Ovary (tissue), 9 donors: ENCODE results near the gene ATP6V1G2. TPM values are rescaled to one million over a fixed set of nuclear protein-coding genes. Genes with fewer than 3 reads are reported as not detected.
A peak's percentile ranks its signal among the peaks of the same experiment; 100 is the strongest.

ENCODE experiments used
- DNase-seq, 5 donors: peaks; one replicate each; pipeline ENCODE4 v3.0.0-alpha.2; 2019 to 2020
- H3K27ac ChIP-seq, 2 donors: fragments of 200-600 bp; one replicate each; pipeline versions ENCODE4 v1.5.1 to v1.8.0; 2019 to 2022
- H3K27me3 ChIP-seq: fragments of 200-600 bp; one replicate; pipeline ENCODE4 v1.8.0; 2022
- H3K36me3 ChIP-seq: fragments of 200-600 bp; sonication (generic); one replicate; pipeline ENCODE4 v1.5.1; 2019
- H3K4me1 ChIP-seq: one replicate; pipeline ENCODE4 v1.8.1; 2013; ENCODE audit warnings: mild to moderate bottlenecking, moderate library complexity; ENCODE audit not compliant: insufficient read depth
- H3K4me3 ChIP-seq: fragments of 200-600 bp; sonication (generic); one replicate; pipeline ENCODE4 v1.5.1; 2017
- H3K9me3 ChIP-seq, 2 donors: fragments of 200-600 bp in 1 of 2; sonication (generic) in 1 of 2; one replicate each; pipeline versions ENCODE4 v1.5.1 to v1.8.1; 2013 to 2019; ENCODE audit warnings: mild to moderate bottlenecking in 1 of 2, moderate library complexity in 1 of 2
- EP300 ChIP-seq: sonication (generic); formaldehyde crosslinking; IDR thresholded peaks from one replicate; pipeline ENCODE4 v1.6.1; 2017; ENCODE audit warnings: antibody characterized with exemption
- POLR2A ChIP-seq: fragments of 450-650 bp; IDR thresholded peaks from one replicate; pipeline ENCODE4 v1.6.1; 2017; ENCODE audit warnings: antibody characterized with exemption, mild to moderate bottlenecking, moderate library complexity
- WGBS, 3 donors: extraction: QIAGEN DNeasy Blood & Tissue Kit in 1 of 3; methylation state at CpG; one replicate each; pipeline versions ENCODE4 v1.1.5 to v1.1.7; 2013 to 2017; 5-methylcytosine and 5-hydroxymethylcytosine counted together
- intact Hi-C, 4 donors: fragments of 100-400 bp; cut with DNase I; formaldehyde crosslinking; loops; one replicate each; pipeline versions ENCODE4 v1.11.0 to v1.15.1; 2022 to 2023
- polyA plus RNA-seq, 2 donors: library from polyadenylated mRNA; stranded (reverse); fragments of 200-250 nt in 1 of 2; fragments of 350-450 nt in 1 of 2; fragmentation: Illumina TruSeq in 1 of 2; extraction: RNeasy Lipid Tissue Mini Kit (QIAGEN cat#74804) in 1 of 2; gene quantifications; one replicate each; pipeline ENCODE4 v1.2.3, GENCODE V29; 2013 to 2014
- total RNA-seq, 7 donors: library from RNA; depleted of rRNA in 2 of 7; stranded (reverse); fragments of >200 nt in 2 of 7; fragmentation: NEBNext Ultra II Directional in 3 of 7; extraction: Animal tissue kit (Norgen Biotek cat#: 25700) in 3 of 7; gene quantifications; one replicate each; pipeline versions ENCODE4 v1.1.0 to v1.2.4, GENCODE V29; 2016 to 2023
- TF ChIP-seq, protein P1 (sequence below), 3 donors: fragments of 450-650 bp in 2 of 3; fragments of 200-600 bp in 1 of 3; IDR thresholded peaks; one replicate each; pipeline versions ENCODE4 v1.5.1 to v1.8.0; 2016 to 2022; ENCODE audit warnings: antibody characterized with exemption in 3 of 3, mild to moderate bottlenecking in 1 of 3
- donor health status: DM: no; HTN: no; CAD: no; lungs with moderate emphysema.
- donor health status: DM: no; HTN: no; CAD: no.
- donor health status: Bipolar disorder and iron deficiency.
- donor health status: DM: yes; HTN: yes; CAD: no.
- donor health status: DM: no; HTN: no; CAD: no.
- donor health status: DM: yes; HTN: yes; CAD: no.

Gene ATP6V1G2
- total and polyA plus RNA-seq, 9 donors: 0.93 to 9.3 (median 2.5) TPM

DNA sequence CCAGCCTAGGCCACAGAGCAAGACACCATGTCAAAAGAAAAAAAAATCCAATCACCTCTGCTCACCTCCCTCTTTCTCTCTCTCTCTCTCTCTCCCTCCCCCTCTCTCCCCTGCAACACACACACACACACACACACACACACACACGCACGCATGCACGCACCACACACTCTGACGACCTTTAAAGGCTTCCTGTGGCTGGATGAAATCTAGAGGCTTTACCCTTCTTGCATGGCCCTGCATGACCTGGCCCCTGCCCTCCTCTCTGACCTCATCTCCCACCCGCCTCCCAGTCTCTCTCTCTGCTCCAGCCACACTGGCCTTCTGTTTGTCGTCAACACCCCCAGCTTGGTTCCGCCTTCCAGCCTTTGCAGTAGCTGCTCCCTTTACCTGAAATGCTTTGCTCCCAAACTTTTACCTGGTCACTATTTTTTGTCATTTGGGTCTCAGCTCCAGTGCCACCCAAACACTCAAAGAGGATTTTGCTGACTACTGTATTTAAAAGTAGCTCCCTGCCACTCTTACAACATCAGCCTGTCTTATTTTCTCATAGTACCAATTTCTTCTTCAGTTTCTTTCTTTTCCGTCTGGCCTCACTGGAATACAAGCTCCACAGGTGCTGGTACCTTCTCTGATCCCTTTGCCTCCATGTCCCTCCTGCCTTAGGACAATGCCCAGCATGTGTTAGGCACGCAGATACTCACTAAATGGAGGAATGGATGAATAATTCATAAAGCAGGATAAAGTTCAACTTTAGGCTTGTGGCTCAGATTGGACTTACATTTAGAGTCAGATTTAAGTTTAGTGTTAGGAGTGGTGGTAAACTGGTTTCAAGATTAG, 21.3 kb upstream of the ATP6V1G2 start:
- H3K4me3 ChIP-seq: no peak overlapping the region
- H3K27ac ChIP-seq: no peak overlapping the region
- 25 to 43% (median 27%) methylated on average over 9 of the region's 9 CpGs for WGBS, 3 donors
- no peaks in the 10 kb centered on the region for H3K4me1 ChIP-seq
- H3K36me3 ChIP-seq: no peaks in the 10 kb centered on the region
- H3K9me3 ChIP-seq: no peaks in the 10 kb centered on the region
- no peak for DNase-seq
- no peak for TF ChIP-seq EP300
- TF ChIP-seq, protein P1, sequence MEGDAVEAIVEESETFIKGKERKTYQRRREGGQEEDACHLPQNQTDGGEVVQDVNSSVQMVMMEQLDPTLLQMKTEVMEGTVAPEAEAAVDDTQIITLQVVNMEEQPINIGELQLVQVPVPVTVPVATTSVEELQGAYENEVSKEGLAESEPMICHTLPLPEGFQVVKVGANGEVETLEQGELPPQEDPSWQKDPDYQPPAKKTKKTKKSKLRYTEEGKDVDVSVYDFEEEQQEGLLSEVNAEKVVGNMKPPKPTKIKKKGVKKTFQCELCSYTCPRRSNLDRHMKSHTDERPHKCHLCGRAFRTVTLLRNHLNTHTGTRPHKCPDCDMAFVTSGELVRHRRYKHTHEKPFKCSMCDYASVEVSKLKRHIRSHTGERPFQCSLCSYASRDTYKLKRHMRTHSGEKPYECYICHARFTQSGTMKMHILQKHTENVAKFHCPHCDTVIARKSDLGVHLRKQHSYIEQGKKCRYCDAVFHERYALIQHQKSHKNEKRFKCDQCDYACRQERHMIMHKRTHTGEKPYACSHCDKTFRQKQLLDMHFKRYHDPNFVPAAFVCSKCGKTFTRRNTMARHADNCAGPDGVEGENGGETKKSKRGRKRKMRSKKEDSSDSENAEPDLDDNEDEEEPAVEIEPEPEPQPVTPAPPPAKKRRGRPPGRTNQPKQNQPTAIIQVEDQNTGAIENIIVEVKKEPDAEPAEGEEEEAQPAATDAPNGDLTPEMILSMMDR (IDR thresholded peaks at IDR 0.05): no peak
- TF ChIP-seq POLR2A: no peak
- H3K27me3 ChIP-seq: no peaks in the 10 kb centered on the region
- intact Hi-C loops: no loop called here

DNA sequence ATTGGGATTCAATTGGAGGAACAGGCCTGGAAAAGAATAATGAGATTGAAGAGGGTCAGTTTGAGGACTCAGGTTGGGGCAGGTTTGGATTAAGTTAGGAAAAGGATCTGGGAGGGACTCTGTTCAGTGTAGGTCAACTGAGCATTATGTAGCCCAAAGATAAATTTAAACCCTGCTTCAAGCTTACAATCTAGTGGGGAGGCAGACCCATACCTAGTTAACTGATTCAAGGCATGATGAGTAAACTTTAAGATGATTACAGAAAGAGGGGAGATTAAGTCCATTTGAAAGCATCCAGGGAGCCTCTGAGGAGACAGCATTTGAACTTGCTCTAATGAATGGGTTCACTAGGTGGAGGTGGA, 14.3 kb upstream of the ATP6V1G2 start:
- TF ChIP-seq POLR2A: no peak
- TF ChIP-seq, protein P1 (IDR thresholded peaks at IDR 0.05): no peak
- TF ChIP-seq EP300: no peak
- Histone ChIP-seq H3K27ac (no peak overlapping the region), H3K36me3 (no peaks in the 10 kb centered on the region)

DNA sequence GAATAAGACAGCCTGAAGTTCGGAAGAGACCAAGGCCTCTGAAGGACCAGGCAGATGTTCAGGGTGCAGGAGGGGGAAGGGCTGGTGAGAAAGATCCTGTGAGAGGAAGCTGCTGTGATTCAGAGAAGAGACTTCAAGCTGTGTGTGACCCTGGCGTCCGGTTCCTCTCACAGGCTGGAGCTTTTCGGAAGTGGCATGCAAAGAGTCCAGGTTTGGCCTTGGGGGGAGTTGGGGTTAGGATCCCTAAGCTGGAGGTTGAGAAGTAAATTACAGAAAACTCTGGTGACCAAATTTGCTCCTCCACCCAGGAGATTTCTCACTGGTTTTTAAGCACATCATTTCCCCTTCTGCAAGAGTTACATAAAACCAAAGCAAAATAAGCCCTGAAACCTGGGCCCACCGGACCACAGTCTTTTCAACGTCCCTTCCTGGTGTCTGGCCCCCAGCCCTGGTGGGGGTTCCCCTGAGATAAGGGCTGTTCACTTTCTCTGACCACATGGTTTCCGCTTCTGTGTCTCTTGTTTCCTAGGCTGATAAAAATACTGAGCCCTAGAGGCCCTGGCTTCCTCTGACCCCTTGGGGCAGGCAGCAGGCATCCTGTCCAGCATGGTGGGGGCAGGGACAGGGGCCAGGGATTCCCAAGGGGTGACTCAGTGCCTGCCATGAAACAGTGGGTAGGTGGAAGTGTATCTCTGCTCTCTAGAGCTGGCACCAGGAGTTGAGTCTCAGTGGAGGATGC, 13.7 kb upstream of the ATP6V1G2 start:
- intact Hi-C loops: no loop called here
- Histone ChIP-seq H3K4me3 (no peak overlapping the region), H3K27ac (no peak overlapping the region), H3K27me3 (no peaks in the 10 kb centered on the region), H3K36me3 (no peaks in the 10 kb centered on the region), H3K4me1 (no peaks in the 10 kb centered on the region), H3K9me3 (no peaks in the 10 kb centered on the region)
- TF ChIP-seq POLR2A (no peak), EP300 (no peak)
- TF ChIP-seq, protein P1 (IDR thresholded peaks at IDR 0.05): no peak
- DNase-seq: peak in 2 of 5 donors; percentile 53 to 58
- WGBS, 3 donors: 62 to 70% (median 63%) methylated on average over 7 of the region's 7 CpGs

More for the DNA sequence above, 14.3 kb upstream of the ATP6V1G2 start:
- Histone ChIP-seq H3K4me1 (no peaks in the 10 kb centered on the region), H3K9me3 (no peaks in the 10 kb centered on the region), H3K4me3 (no peak overlapping the region), H3K27me3 (no peaks in the 10 kb centered on the region)
- intact Hi-C loops: no loop called here
- no peak for DNase-seq

DNA sequence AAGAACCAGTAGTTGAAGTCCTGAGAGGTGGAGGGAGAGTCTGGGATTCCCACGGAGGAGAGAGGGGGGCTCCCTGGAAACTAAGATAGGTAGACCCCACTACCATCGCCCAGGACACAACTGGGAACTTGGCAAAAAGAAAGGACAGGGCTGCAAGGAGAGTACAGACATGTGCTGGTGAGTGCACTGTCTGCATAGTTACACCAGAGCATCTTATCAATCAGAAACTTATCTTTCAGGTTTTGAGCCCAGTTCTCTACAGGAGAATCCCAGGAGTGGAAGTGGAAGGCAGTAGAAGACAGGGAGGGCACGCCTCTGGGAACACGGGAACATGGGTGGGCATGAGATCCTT, 13.2 kb upstream of the ATP6V1G2 start:
- intact Hi-C loops: no loop called here
- DNase-seq: no peak
- TF ChIP-seq EP300 (no peak), POLR2A (no peak)
- TF ChIP-seq, protein P1 (IDR thresholded peaks at IDR 0.05): no peak
- Histone ChIP-seq H3K36me3 (no peaks in the 10 kb centered on the region), H3K27ac (no peak overlapping the region), H3K4me1 (no peaks in the 10 kb centered on the region), H3K9me3 (no peaks in the 10 kb centered on the region), H3K4me3 (no peak overlapping the region), H3K27me3 (no peaks in the 10 kb centered on the region)
- WGBS, 3 donors: 57 to 81% (median 75%) methylated on average over 4 of the region's 4 CpGs
